HepG2 (cell line): ENCODE measurements around the gene PFKM. TPM values are rescaled to one million over a fixed set of nuclear protein-coding genes. Genes with fewer than 3 reads are reported as not detected.
A peak's percentile ranks its signal among the peaks of the same experiment; 100 is the strongest.

ENCODE experiments used
- ATAC-seq: fragments of 200-7000 bp; cut with Tn5 transposase; 3 replicates; pipeline ENCODE4 v1.9.1; 2020; ENCODE audit warnings: mild to moderate bottlenecking, moderate library complexity
- BruUV-seq: library from RNA; stranded (reverse); fragments of 400-500 nt; replicated peaks from 2 replicates; lab custom pipeline; 2021; lab: Mats Ljungman, UMichigan
- CTCF ChIA-PET: fragments of 300-600 bp; formaldehyde crosslinking; extraction: SDS; loops from one replicate; lab custom pipeline; 2021; ENCODE audit warnings: low total read pairs, inconsistent platforms, low intra/inter-chr PET ratio; lab: Yijun Ruan, JAX
- POLR2A ChIA-PET: fragments of 350-600 bp; sonication (Branson Sonifier 250); formaldehyde crosslinking; loops from one replicate; lab custom pipeline; 2020; ENCODE audit warnings: antibody characterized with exemption, inconsistent platforms; lab: Yijun Ruan, JAX
- DNase-seq: peaks from one replicate; pipeline ENCODE4 v3.0.0-alpha.2; 2015; ENCODE audit warnings: low spot score
- FAIRE-seq: peaks from 3 replicates; lab custom pipeline; 2011; peaks lifted over from hg19 to GRCh38; lab: Jason Lieb, UNC
- H2AFZ ChIP-seq: one replicate; pipeline ENCODE4 v1.6.1; 2011; ENCODE audit warnings: low read length, inconsistent platforms
- H3K27ac ChIP-seq: fragments of 300-600 bp; 3 replicates; pipeline ENCODE4 v1.8.0; 2011; ENCODE audit warnings: mixed run types, mild to moderate bottlenecking, mixed read lengths, low read length, inconsistent platforms; ENCODE audit not compliant: insufficient read depth; ENCODE audit errors: extremely low read length
- H3K27me3 ChIP-seq, 2 experiments: fragments of 200-600 bp in 1 of 2; 2 replicates in 1 of 2; 3 replicates in 1 of 2; pipeline versions ENCODE4 v1.6.0 to v1.8.0; 2011; ENCODE audit warnings: low read length in 2 of 2, mild to moderate bottlenecking in 2 of 2, moderate library complexity in 2 of 2, inconsistent platforms in 1 of 2; ENCODE audit not compliant: insufficient read depth in 2 of 2, control insufficient read depth in 1 of 2
- H3K36me3 ChIP-seq, 2 experiments: fragments of 200-600 bp in 1 of 2; replicated peaks in 1 of 2; 2 replicates in 1 of 2; 3 replicates in 1 of 2; pipeline versions ENCODE4 v1.5.1 to v1.8.0; 2011; ENCODE audit warnings: low read length in 2 of 2, inconsistent platforms in 1 of 2; ENCODE audit not compliant: insufficient read depth in 2 of 2, control insufficient read depth in 1 of 2
- H3K4me1 ChIP-seq: 2 replicates; pipeline ENCODE4 v1.5.1; 2012; ENCODE audit warnings: low read length, inconsistent platforms; ENCODE audit not compliant: insufficient read depth
- H3K4me2 ChIP-seq: 2 replicates; pipeline ENCODE4 v1.6.0; 2011; ENCODE audit warnings: low read depth, low read length, inconsistent platforms
- H3K4me3 ChIP-seq, 3 experiments: fragments of 200-600 bp in 1 of 3; sonication (generic), shearing (Covaris generic) in 1 of 3; replicated peaks in 1 of 3; 2 replicates each; pipeline ENCODE4 v1.5.1; 2011 to 2016; ENCODE audit warnings: low read length in 3 of 3, inconsistent platforms in 2 of 3, low read depth in 2 of 3, mild to moderate bottlenecking in 2 of 3, control low read depth in 1 of 3, mixed read lengths in 1 of 3; ENCODE audit not compliant: insufficient read depth in 1 of 3
- H3K79me2 ChIP-seq: one replicate; pipeline ENCODE4 v1.6.1; 2011; ENCODE audit warnings: low read length, inconsistent platforms; ENCODE audit not compliant: insufficient read depth
- H3K9ac ChIP-seq: 2 replicates; pipeline ENCODE4 v1.6.0; 2011; ENCODE audit warnings: mild to moderate bottlenecking, low read depth, low read length, inconsistent platforms; ENCODE audit not compliant: insufficient read depth
- H3K9me3 ChIP-seq: 2 replicates; pipeline ENCODE4 v1.5.1; 2012; ENCODE audit warnings: mild to moderate bottlenecking, low read length
- H4K20me1 ChIP-seq: 2 replicates; pipeline ENCODE4 v1.6.0; 2011; ENCODE audit warnings: inconsistent platforms, mild to moderate bottlenecking, low read length, moderate library complexity; ENCODE audit not compliant: insufficient read depth
- CCAR2 ChIP-seq: fragments of 200-400 bp; formaldehyde crosslinking; optimal IDR thresholded peaks from 2 replicates; pipeline ENCODE3; 2018; ENCODE audit warnings: low read depth, mild to moderate bottlenecking, low read length, moderate library complexity
- CENPT ChIP-seq: sonication (generic); formaldehyde crosslinking; IDR thresholded peaks from 2 replicates; pipeline ENCODE4 v1.8.0; 2022; ENCODE audit warnings: low read depth, mild to moderate bottlenecking, moderate library complexity, missing genetic modification reagents
- CERS6 ChIP-seq: sonication (generic); formaldehyde crosslinking; IDR thresholded peaks from 2 replicates; pipeline ENCODE4 v1.5.0; 2020; ENCODE audit warnings: missing genetic modification reagents
- EHMT2 ChIP-seq: fragments of 200-600 bp; sonication (generic); IDR thresholded peaks from 2 replicates; pipeline ENCODE4 v1.7.0; 2017; ENCODE audit warnings: antibody characterized with exemption, low read depth, low read length, borderline replicate concordance
- HDAC1 ChIP-seq: sonication (generic); formaldehyde crosslinking; IDR thresholded peaks from 2 replicates; pipeline ENCODE4 v1.5.1; 2020; ENCODE audit warnings: mild to moderate bottlenecking, missing genetic modification reagents
- NFKB2 ChIP-seq: sonication (generic); formaldehyde crosslinking; IDR thresholded peaks from 2 replicates; pipeline ENCODE4 v1.4.0; 2020; ENCODE audit warnings: missing genetic modification reagents, borderline replicate concordance
- NPAS2 ChIP-seq: sonication (generic); formaldehyde crosslinking; IDR thresholded peaks from 2 replicates; pipeline ENCODE4 v1.8.0; 2022; ENCODE audit warnings: mild to moderate bottlenecking, missing genetic modification reagents, borderline replicate concordance
- POLR2G ChIP-seq: fragments of 200-400 bp; formaldehyde crosslinking; IDR thresholded peaks from 2 replicates; pipeline ENCODE4 v1.6.1; 2018; ENCODE audit warnings: mild to moderate bottlenecking, low read depth, low read length, moderate library complexity
- YEATS4 ChIP-seq: sonication (generic); formaldehyde crosslinking; IDR thresholded peaks from 2 replicates; pipeline ENCODE4 v1.4.0; 2020; ENCODE audit warnings: missing genetic modification reagents, borderline replicate concordance
- YY1 ChIP-seq: IDR thresholded peaks from 2 replicates; pipeline ENCODE4 v1.6.1; 2011; ENCODE audit warnings: low read length, low read depth, moderate library complexity, mild to moderate bottlenecking; ENCODE audit not compliant: insufficient read depth, insufficient replicate concordance
- ZNF136 ChIP-seq: sonication (generic); formaldehyde crosslinking; IDR thresholded peaks from 2 replicates; pipeline ENCODE4 v1.8.1; 2022; ENCODE audit warnings: low read depth, mild to moderate bottlenecking, moderate library complexity, missing genetic modification reagents
- ZNF317 ChIP-seq: sonication (generic); formaldehyde crosslinking; IDR thresholded peaks from 2 replicates; pipeline ENCODE4 v1.5.0; 2020; ENCODE audit warnings: mild to moderate bottlenecking, missing genetic modification reagents
- ZNF709 ChIP-seq: sonication (generic); formaldehyde crosslinking; IDR thresholded peaks from 2 replicates; pipeline ENCODE4 v1.5.0; 2020; ENCODE audit warnings: mild to moderate bottlenecking, missing genetic modification reagents
- ZNF75D ChIP-seq: sonication (generic); formaldehyde crosslinking; IDR thresholded peaks from 2 replicates; pipeline ENCODE4 v1.8.1; 2023; ENCODE audit warnings: missing genetic modification reagents, mild to moderate bottlenecking, borderline replicate concordance
- ZNF775 ChIP-seq: sonication (generic); formaldehyde crosslinking; IDR thresholded peaks from 2 replicates; pipeline ENCODE4 v1.4.0; 2020; ENCODE audit warnings: missing genetic modification reagents, mild to moderate bottlenecking, moderate library complexity, borderline replicate concordance
- ZNF788 ChIP-seq: sonication (generic); formaldehyde crosslinking; IDR thresholded peaks from 2 replicates; pipeline ENCODE4 v1.5.0; 2020; ENCODE audit warnings: mild to moderate bottlenecking, missing genetic modification reagents, borderline replicate concordance
- WGBS: methylation state at CpG from one replicate; pipeline ENCODE4 v1.1.6; 2017; ENCODE audit warnings: low lambda C conversion rate; 5-methylcytosine and 5-hydroxymethylcytosine counted together
- in situ Hi-C: cut with HindIII; loops from 2 replicates; pipeline ENCODE4 v1.10.0; 2017; ENCODE audit warnings: low pct_unique_long_range_greater_than_20kb; ENCODE audit not compliant: extremely low pct_ligation_motif_present
- intact Hi-C: fragments of 100-400 bp; cut with micrococcal nuclease; formaldehyde crosslinking; loops from one replicate; pipeline ENCODE4 v1.10.0; 2022; ENCODE audit not compliant: unreplicated experiment
- polyA plus RNA-seq, 8 experiments: library from polyadenylated mRNA; depleted of rRNA in 3 of 8; stranded (reverse) in 7 of 8; unstranded in 1 of 8; fragments of >200 nt; fragmentation: Illumina TruSeq in 4 of 8; extraction: Trizol in 4 of 8; gene quantifications; 2 replicates each; pipeline versions ENCODE4 v1.2.1 to v1.2.3, GENCODE V29; 2011 to 2016; ENCODE audit warnings: low read depth in 4 of 8, missing spikeins in 1 of 8, mixed read lengths in 1 of 8; ENCODE audit not compliant: insufficient read depth in 1 of 8
- total RNA-seq, 5 experiments: library from RNA; depleted of rRNA; stranded (reverse); fragments of >200 nt; fragmentation: Illumina TruSeq; extraction: Trizol; gene quantifications; 2 replicates each; pipeline ENCODE4 v1.2.3, GENCODE V29; 2016; ENCODE audit warnings: low read depth in 1 of 5
- TF ChIP-seq, protein P1 (sequence below): sonication (generic); formaldehyde crosslinking; IDR thresholded peaks from 2 replicates; pipeline ENCODE4 v1.5.0; 2020; ENCODE audit warnings: missing genetic modification reagents, mild to moderate bottlenecking, borderline replicate concordance
- TF ChIP-seq, protein P2 (sequence below): sonication (generic); formaldehyde crosslinking; IDR thresholded peaks from 2 replicates; pipeline ENCODE4 v1.9.0; 2021; ENCODE audit warnings: missing genetic modification reagents, borderline replicate concordance

The PFKM gene
- total and polyA plus RNA-seq, 2 of the 13 experiments (the other 11 are each of a cell fraction or from before 2014, with no cell fraction given), result 1.9 to 2.4 TPM

GRCh38 chr12:48157018-48157888 lies 38.1 kb downstream of the PFKM start, which contains the start of gene ASB8:
Gene ASB8, minus strand, starts transcription at chr12:48157515. Its CDS starts 4,019 bp downstream, at chr12:48153496.
- ChIA-PET POLR2A (interaction anchor here (0.6 to 2.6 kb wide), 11 partner anchors 11 to 247 kb away, joined by 3 to 37 read pairs (median 3); partner anchors contain the start of gene SENP1), CTCF (no interaction called here)
- FAIRE-seq, result peak; percentile 93
- ATAC-seq, result peak; percentile 96
- Histone ChIP-seq H3K9me3 (no peaks in the 10 kb centered on the region), H3K27ac (peak within 1 kb of the TSS; percentile 67), H3K79me2 (peaks cover 6% of the 10 kb centered on the region), H3K4me1 (peaks cover 13% of the 10 kb centered on the region), H2AFZ (peak within 1 kb of the TSS; percentile 86), H3K4me3 (peak within 1 kb of the TSS; percentile 85 to 99 (median 89)), H3K9ac (peak within 1 kb of the TSS; percentile 76), H3K27me3 (no peaks in the 10 kb centered on the region), H4K20me1 (no peaks in the 10 kb centered on the region), H3K4me2 (peak within 1 kb of the TSS; percentile 88), H3K36me3 (no peaks in the 10 kb centered on the region; a peak in 2 of 5 replicates)
- in situ Hi-C loops, result no loop called here
- DNase-seq, result peak; percentile 98
- no TSS peak for BruUV-seq
- intact Hi-C loops, result loop anchor here (1.0 kb wide), 1 partner anchor 52 kb away; no protein-coding TSS in a partner anchor
- WGBS, result under 1% methylated on average over 20 of the region's 56 CpGs
- TF ChIP-seq POLR2G (peak; percentile 77), NPAS2 (CRISPR knock-in tag) (no peak), HDAC1 (peak; percentile 91), ZNF75D (CRISPR knock-in tag) (no peak), CENPT (CRISPR knock-in tag) (no peak), CCAR2 (no peak), ZNF788 (peak; percentile 63; the same call in 1 of the 2 replicates), ZNF136 (CRISPR knock-in tag) (peak; percentile 41; the same call in 1 of the 2 replicates), YEATS4 (peak; percentile 66), CERS6 (CRISPR knock-in tag) (no peak), ZNF317 (CRISPR knock-in tag) (peak; percentile 41; the same call in 1 of the 2 replicates), ZNF775 (CRISPR knock-in tag) (no peak), NFKB2 (CRISPR knock-in tag) (no peak; the same call in 1 of the 2 replicates), YY1 (peak; percentile 63), ZNF709 (CRISPR knock-in tag) (no peak), EHMT2 (0 out of 2 replicates have a peak, but pooled peaks have one; percentile 14)
- TF ChIP-seq, protein P1, sequence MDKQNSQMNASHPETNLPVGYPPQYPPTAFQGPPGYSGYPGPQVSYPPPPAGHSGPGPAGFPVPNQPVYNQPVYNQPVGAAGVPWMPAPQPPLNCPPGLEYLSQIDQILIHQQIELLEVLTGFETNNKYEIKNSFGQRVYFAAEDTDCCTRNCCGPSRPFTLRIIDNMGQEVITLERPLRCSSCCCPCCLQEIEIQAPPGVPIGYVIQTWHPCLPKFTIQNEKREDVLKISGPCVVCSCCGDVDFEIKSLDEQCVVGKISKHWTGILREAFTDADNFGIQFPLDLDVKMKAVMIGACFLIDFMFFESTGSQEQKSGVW, result no peak
- TF ChIP-seq, protein P2, sequence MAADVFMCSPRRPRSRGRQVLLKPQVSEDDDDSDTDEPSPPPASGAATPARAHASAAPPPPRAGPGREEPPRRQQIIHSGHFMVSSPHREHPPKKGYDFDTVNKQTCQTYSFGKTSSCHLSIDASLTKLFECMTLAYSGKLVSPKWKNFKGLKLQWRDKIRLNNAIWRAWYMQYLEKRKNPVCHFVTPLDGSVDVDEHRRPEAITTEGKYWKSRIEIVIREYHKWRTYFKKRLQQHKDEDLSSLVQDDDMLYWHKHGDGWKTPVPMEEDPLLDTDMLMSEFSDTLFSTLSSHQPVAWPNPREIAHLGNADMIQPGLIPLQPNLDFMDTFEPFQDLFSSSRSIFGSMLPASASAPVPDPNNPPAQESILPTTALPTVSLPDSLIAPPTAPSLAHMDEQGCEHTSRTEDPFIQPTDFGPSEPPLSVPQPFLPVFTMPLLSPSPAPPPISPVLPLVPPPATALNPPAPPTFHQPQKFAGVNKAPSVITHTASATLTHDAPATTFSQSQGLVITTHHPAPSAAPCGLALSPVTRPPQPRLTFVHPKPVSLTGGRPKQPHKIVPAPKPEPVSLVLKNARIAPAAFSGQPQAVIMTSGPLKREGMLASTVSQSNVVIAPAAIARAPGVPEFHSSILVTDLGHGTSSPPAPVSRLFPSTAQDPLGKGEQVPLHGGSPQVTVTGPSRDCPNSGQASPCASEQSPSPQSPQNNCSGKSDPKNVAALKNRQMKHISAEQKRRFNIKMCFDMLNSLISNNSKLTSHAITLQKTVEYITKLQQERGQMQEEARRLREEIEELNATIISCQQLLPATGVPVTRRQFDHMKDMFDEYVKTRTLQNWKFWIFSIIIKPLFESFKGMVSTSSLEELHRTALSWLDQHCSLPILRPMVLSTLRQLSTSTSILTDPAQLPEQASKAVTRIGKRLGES (CRISPR knock-in tag), result no peak
